Fibroblast of lung (primary cell): ENCODE measurements around the gene KDR. TPM values are rescaled to one million over a fixed set of nuclear protein-coding genes. Genes with fewer than 3 reads are reported as not detected.

Source experiments
- DNase-seq, 2 donors: peaks; one replicate each; pipeline versions ENCODE4 v3.0.0 to v3.0.0-alpha.2; 2010; ENCODE audit warnings: low read depth in 2 of 2
- H2AFZ ChIP-seq: 2 replicates; pipeline ENCODE4 v1.5.1; 2012; ENCODE audit warnings: low read length, control low read depth, inconsistent platforms
- H3K27ac ChIP-seq: 2 replicates; pipeline ENCODE4 v1.5.1; 2011; ENCODE audit warnings: low read length, control low read depth; ENCODE audit not compliant: insufficient read depth
- H3K27me3 ChIP-seq: 2 replicates; pipeline ENCODE4 v1.5.1; 2011; ENCODE audit warnings: mild to moderate bottlenecking, low read length; ENCODE audit not compliant: control insufficient read depth, insufficient read depth
- H3K36me3 ChIP-seq: 2 replicates; pipeline ENCODE4 v1.5.1; 2011; ENCODE audit warnings: low read length; ENCODE audit not compliant: control insufficient read depth, insufficient read depth
- H3K4me1 ChIP-seq: 2 replicates; pipeline ENCODE4 v1.5.1; 2011; ENCODE audit warnings: low read length; ENCODE audit not compliant: control insufficient read depth, insufficient read depth; ENCODE audit errors: extremely low read depth
- H3K4me2 ChIP-seq: 2 replicates; pipeline ENCODE4 v1.5.1; 2011; ENCODE audit warnings: low read length, control low read depth; ENCODE audit not compliant: insufficient read depth; ENCODE audit errors: extremely low read depth
- H3K4me3 ChIP-seq, 4 experiments: fragments of 200-600 bp in 1 of 4; sonication (generic) in 1 of 4; replicated peaks in 1 of 4; 2 replicates each; pipeline ENCODE4 v1.5.1; 2011 to 2016; ENCODE audit warnings: low read length in 4 of 4, low read depth in 3 of 4, mild to moderate bottlenecking in 3 of 4, control low read depth in 2 of 4, inconsistent platforms in 1 of 4, mixed read lengths in 1 of 4; ENCODE audit not compliant: insufficient read depth in 1 of 4; ENCODE audit errors: control extremely low read depth in 1 of 4
- H3K79me2 ChIP-seq: 2 replicates; pipeline ENCODE4 v1.5.1; 2012; ENCODE audit warnings: mild to moderate bottlenecking, low read length, inconsistent platforms; ENCODE audit not compliant: control insufficient read depth, insufficient read depth
- H3K9ac ChIP-seq: 2 replicates; pipeline ENCODE4 v1.5.1; 2011; ENCODE audit warnings: mild to moderate bottlenecking, low read length, control low read depth; ENCODE audit not compliant: insufficient read depth
- H3K9me3 ChIP-seq: 2 replicates; pipeline ENCODE4 v1.5.1; 2012; ENCODE audit warnings: low read depth, low read length; ENCODE audit not compliant: control insufficient read depth, insufficient read depth
- H4K20me1 ChIP-seq: 2 replicates; pipeline ENCODE4 v1.5.1; 2011; ENCODE audit warnings: low read length; ENCODE audit not compliant: control insufficient read depth, insufficient read depth; ENCODE audit errors: extremely low read depth
- EZH2 ChIP-seq: IDR thresholded peaks from 2 replicates; pipeline ENCODE4 v1.5.1; 2012; ENCODE audit warnings: low read length, control low read depth, mild to moderate bottlenecking; ENCODE audit errors: missing control alignments
- polyA plus RNA-seq, 2 donors: library from polyadenylated mRNA; depleted of rRNA in 1 of 2; stranded (reverse) in 1 of 2; unstranded in 1 of 2; fragments of >200 nt; gene quantifications; 2 replicates each; pipeline ENCODE4 v1.2.1, GENCODE V29; 2011 to 2012; ENCODE audit warnings: missing spikeins in 1 of 2
- total RNA-seq: library from RNA; depleted of rRNA; stranded (reverse); fragments of >200 nt; gene quantifications from 2 replicates; pipeline ENCODE4 v1.2.1, GENCODE V29; 2014
- TF ChIP-seq, protein P1 (sequence below), 2 donors: IDR thresholded peaks in 1 of 2; conservative IDR thresholded peaks in 1 of 2; 1 replicate in 1 of 2; 2 replicates in 1 of 2; pipeline ENCODE4 v1.5.1; 2011 to 2012; ENCODE audit warnings: low read length in 2 of 2, control low read depth in 1 of 2, inconsistent platforms in 1 of 2, low read depth in 1 of 2, mild to moderate bottlenecking in 1 of 2

The KDR gene
- total and polyA plus RNA-seq, 2 donors (not counting 1 experiment from before 2014, with no cell fraction given), result 0.05 TPM; not detected in 1

DNA sequence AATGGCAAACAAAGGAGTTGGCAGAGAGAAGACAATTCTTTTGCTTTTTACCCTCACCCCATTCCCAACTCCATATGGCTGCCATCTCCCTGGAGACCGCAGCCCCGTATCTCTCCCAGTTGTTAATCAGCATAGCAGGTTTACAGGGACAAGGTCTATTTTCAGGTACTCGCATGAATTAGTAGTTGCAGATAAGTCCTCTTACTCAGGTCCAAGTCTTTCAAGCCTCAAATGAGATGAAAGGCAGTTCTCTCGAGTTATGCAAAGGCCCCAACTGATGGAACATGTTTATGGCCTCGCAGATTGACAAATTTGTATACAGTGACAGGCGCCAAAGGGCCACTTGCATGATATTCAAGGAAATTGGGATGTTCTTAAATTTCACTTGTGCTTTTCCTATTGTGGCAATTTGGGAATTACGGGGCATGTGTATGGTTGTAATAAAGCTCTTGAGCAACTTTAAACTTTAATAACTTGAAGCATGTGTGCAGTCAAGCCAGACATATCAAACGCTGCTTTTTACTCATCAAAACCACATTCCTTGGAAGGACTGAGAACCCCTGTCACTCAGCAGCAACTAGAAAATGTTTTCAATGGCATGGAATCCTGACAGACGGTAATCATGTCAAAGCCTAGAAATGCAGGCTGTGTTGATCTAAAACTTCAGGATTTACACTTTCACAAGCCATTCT, 45.1 kb downstream of the KDR start:
- Histone ChIP-seq H3K36me3 (no peaks in the 10 kb centered on the region), H2AFZ (no peak overlapping the region), H3K9me3 (no peaks in the 10 kb centered on the region), H3K4me2 (no peak overlapping the region), H3K4me1 (no peaks in the 10 kb centered on the region), H3K27me3 (no peaks in the 10 kb centered on the region), H3K9ac (no peak overlapping the region), H3K79me2 (no peaks in the 10 kb centered on the region), H4K20me1 (no peaks in the 10 kb centered on the region), H3K4me3 (no peak overlapping the region), H3K27ac (no peak overlapping the region)
- TF ChIP-seq EZH2, result no peak
- TF ChIP-seq, protein P1, sequence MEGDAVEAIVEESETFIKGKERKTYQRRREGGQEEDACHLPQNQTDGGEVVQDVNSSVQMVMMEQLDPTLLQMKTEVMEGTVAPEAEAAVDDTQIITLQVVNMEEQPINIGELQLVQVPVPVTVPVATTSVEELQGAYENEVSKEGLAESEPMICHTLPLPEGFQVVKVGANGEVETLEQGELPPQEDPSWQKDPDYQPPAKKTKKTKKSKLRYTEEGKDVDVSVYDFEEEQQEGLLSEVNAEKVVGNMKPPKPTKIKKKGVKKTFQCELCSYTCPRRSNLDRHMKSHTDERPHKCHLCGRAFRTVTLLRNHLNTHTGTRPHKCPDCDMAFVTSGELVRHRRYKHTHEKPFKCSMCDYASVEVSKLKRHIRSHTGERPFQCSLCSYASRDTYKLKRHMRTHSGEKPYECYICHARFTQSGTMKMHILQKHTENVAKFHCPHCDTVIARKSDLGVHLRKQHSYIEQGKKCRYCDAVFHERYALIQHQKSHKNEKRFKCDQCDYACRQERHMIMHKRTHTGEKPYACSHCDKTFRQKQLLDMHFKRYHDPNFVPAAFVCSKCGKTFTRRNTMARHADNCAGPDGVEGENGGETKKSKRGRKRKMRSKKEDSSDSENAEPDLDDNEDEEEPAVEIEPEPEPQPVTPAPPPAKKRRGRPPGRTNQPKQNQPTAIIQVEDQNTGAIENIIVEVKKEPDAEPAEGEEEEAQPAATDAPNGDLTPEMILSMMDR (conservative IDR thresholded peaks at IDR 0.05 in 1 of 2, IDR thresholded peaks at IDR 0.05 in 1 of 2; ENCODE audit: low read depth in 1 of 2, low read length in 2 of 2), result no peak
- peak; percentile 2 to 47 for DNase-seq

- H3K79me2 ChIP-seq, result no peaks in the 10 kb centered on the region
- TF ChIP-seq, protein P1 (conservative IDR thresholded peaks at IDR 0.05 in 1 of 2, IDR thresholded peaks at IDR 0.05 in 1 of 2; ENCODE audit: low read depth in 1 of 2, low read length in 2 of 2), result no peak
- no peak for TF ChIP-seq EZH2
- H3K36me3 ChIP-seq, result no peaks in the 10 kb centered on the region
- H3K27ac ChIP-seq, result no peak overlapping the region
- no peaks in the 10 kb centered on the region for H3K4me1 ChIP-seq
- no peaks in the 10 kb centered on the region for H4K20me1 ChIP-seq
- H2AFZ ChIP-seq, result no peak overlapping the region
- no peaks in the 10 kb centered on the region for H3K9me3 ChIP-seq
- H3K4me3 ChIP-seq, result no peak overlapping the region
- peak in 1 of 2 donors; percentile 22 for DNase-seq
- no peak overlapping the region for H3K4me2 ChIP-seq
- H3K27me3 ChIP-seq, result no peaks in the 10 kb centered on the region
- no peak overlapping the region for H3K9ac ChIP-seq
These were observed 45.8 kb downstream of the KDR start for GRCh38 chr4:55079451-55080173.

- H3K4me3 ChIP-seq, result no peak overlapping the region
- TF ChIP-seq, protein P1 (conservative IDR thresholded peaks at IDR 0.05 in 1 of 2, IDR thresholded peaks at IDR 0.05 in 1 of 2; ENCODE audit: low read depth in 1 of 2, low read length in 2 of 2), result no peak
- TF ChIP-seq EZH2, result no peak
- no peak overlapping the region for H3K9ac ChIP-seq
- H4K20me1 ChIP-seq, result no peaks in the 10 kb centered on the region
- no peaks in the 10 kb centered on the region for H3K9me3 ChIP-seq
- H3K27ac ChIP-seq, result no peak overlapping the region
- no peak overlapping the region for H2AFZ ChIP-seq
- no peaks in the 10 kb centered on the region for H3K27me3 ChIP-seq
- H3K36me3 ChIP-seq, result no peaks in the 10 kb centered on the region
- DNase-seq, result peak; percentile 15 to 88
- no peak overlapping the region for H3K4me2 ChIP-seq
- no peaks in the 10 kb centered on the region for H3K79me2 ChIP-seq
- no peaks in the 10 kb centered on the region for H3K4me1 ChIP-seq
These were observed 46.4 kb downstream of the KDR start for GRCh38 chr4:55078987-55079386.
